ENCODE results near the gene TAPBP. TPM values are rescaled to one million over a fixed set of nuclear protein-coding genes. Genes with fewer than 3 reads are reported as not detected.

TAPBP gene
- total and polyA plus RNA-seq, 9 of the 15 experiments (the other 6 are each of a cell fraction or from before 2014, with no cell fraction given): 5.6 to 74.0 (median 22.3) TPM

GRCh38 chr6:33312361-33313104 lies 1.3 kb downstream of the TAPBP start (continued):
- TF ChIP-seq, protein P1, sequence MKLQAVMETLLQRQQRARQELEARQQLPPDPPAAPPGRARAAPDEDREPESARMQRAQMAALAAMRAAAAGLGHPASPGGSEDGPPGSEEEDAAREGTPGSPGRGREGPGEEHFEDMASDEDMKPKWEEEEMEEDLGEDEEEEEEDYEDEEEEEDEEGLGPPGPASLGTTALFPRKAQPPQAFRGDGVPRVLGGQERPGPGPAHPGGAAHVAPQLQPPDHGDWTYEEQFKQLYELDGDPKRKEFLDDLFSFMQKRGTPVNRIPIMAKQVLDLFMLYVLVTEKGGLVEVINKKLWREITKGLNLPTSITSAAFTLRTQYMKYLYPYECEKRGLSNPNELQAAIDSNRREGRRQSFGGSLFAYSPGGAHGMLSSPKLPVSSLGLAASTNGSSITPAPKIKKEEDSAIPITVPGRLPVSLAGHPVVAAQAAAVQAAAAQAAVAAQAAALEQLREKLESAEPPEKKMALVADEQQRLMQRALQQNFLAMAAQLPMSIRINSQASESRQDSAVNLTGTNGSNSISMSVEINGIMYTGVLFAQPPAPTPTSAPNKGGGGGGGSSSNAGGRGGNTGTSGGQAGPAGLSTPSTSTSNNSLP (IDR thresholded peaks at IDR 0.05; ENCODE audit: borderline replicate concordance, low read depth, low read length): no peak
- TF ChIP-seq GTF2F1 (IDR thresholded peaks at IDR 0.05; ENCODE audit: low read depth, low read length): no peak
- no peak for TF ChIP-seq NR2F6 (CRISPR knock-in tag; IDR thresholded peaks at IDR 0.05)
- TF ChIP-seq PBX2 (CRISPR knock-in tag; IDR thresholded peaks at IDR 0.05; ENCODE audit: low read depth): no peak
- no peak for TF ChIP-seq PBX2 (tag; conservative IDR thresholded peaks at IDR 0.05; ENCODE audit: low read depth)
- no peak for TF ChIP-seq ZFP36 (IDR thresholded peaks at IDR 0.05; ENCODE audit: low read depth, low read length, partially characterized antibody)
- TF ChIP-seq, protein P2, sequence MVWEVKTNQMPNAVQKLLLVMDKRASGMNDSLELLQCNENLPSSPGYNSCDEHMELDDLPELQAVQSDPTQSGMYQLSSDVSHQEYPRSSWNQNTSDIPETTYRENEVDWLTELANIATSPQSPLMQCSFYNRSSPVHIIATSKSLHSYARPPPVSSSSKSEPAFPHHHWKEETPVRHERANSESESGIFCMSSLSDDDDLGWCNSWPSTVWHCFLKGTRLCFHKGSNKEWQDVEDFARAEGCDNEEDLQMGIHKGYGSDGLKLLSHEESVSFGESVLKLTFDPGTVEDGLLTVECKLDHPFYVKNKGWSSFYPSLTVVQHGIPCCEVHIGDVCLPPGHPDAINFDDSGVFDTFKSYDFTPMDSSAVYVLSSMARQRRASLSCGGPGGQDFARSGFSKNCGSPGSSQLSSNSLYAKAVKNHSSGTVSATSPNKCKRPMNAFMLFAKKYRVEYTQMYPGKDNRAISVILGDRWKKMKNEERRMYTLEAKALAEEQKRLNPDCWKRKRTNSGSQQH (CRISPR knock-in tag; IDR thresholded peaks at IDR 0.05): no peak
- TF ChIP-seq STAT6 (CRISPR knock-in tag; IDR thresholded peaks at IDR 0.05): no peak
- TF ChIP-seq MAFK (IDR thresholded peaks at IDR 0.05; ENCODE audit: low read length): no peak
- no peak for TF ChIP-seq ZNF76 (CRISPR knock-in tag; IDR thresholded peaks at IDR 0.05; ENCODE audit: borderline replicate concordance)
- no peak for TF ChIP-seq CHCHD3 (CRISPR knock-in tag; IDR thresholded peaks at IDR 0.05)
- no peak for TF ChIP-seq CBX5 (IDR thresholded peaks at IDR 0.05; ENCODE audit: borderline replicate concordance, low read depth)
- TF ChIP-seq U2AF2 (optimal IDR thresholded peaks at IDR 0.05; ENCODE audit: low read depth, low read length): no peak
- no peak for TF ChIP-seq ZNF24 (IDR thresholded peaks at IDR 0.05)
- TF ChIP-seq KAT8 (IDR thresholded peaks at IDR 0.05; ENCODE audit: low read depth): no peak
- TF ChIP-seq, protein P3, sequence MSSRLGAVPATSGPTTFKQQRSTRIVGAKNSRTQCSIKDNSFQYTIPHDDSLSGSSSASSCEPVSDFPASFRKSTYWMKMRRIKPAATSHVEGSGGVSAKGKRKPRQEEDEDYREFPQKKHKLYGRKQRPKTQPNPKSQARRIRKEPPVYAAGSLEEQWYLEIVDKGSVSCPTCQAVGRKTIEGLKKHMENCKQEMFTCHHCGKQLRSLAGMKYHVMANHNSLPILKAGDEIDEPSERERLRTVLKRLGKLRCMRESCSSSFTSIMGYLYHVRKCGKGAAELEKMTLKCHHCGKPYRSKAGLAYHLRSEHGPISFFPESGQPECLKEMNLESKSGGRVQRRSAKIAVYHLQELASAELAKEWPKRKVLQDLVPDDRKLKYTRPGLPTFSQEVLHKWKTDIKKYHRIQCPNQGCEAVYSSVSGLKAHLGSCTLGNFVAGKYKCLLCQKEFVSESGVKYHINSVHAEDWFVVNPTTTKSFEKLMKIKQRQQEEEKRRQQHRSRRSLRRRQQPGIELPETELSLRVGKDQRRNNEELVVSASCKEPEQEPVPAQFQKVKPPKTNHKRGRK (tag; IDR thresholded peaks at IDR 0.05): no peak
- peak; percentile 42 for TF ChIP-seq TBP (optimal IDR thresholded peaks at IDR 0.05; ENCODE audit: low read depth, low read length)

Data from K562 (cell line).